PC-3 (cell line): ENCODE data around the gene STARD3. TPM values are rescaled to one million over a fixed set of nuclear protein-coding genes. Genes with fewer than 3 reads are reported as not detected.

Experiments used
- ATAC-seq: fragments of 200-7000 bp; cut with Tn5 transposase; 2 replicates; pipeline ENCODE4 v1.9.1; 2020; ENCODE audit warnings: mild to moderate bottlenecking, moderate library complexity
- BruUV-seq: library from RNA; stranded (reverse); fragments of 400-500 nt; replicated peaks from 2 replicates; lab custom pipeline; 2021; lab: Mats Ljungman, UMichigan
- CTCF ChIA-PET: fragments of 300-600 bp; sonication (Branson Sonifier 250); formaldehyde crosslinking; loops from one replicate; lab custom pipeline; 2022; ENCODE audit warnings: antibody characterized with exemption; lab: Charles Lee
- POLR2A ChIA-PET: fragments of 300-600 bp; sonication (Branson Sonifier 250); formaldehyde crosslinking; loops from one replicate; lab custom pipeline; 2022; ENCODE audit warnings: antibody characterized with exemption; ENCODE audit not compliant: unreplicated experiment; lab: Charles Lee
- DNase-seq: peaks from one replicate; pipeline ENCODE4 v3.0.0-alpha.2; 2015
- H2AFZ ChIP-seq: fragments of 300-600 bp; sonication (generic); 2 replicates; pipeline ENCODE4 v1.6.0; 2016; ENCODE audit warnings: antibody characterized with exemption, low read length
- H3F3A ChIP-seq: fragments of 300-600 bp; sonication (generic); one replicate; pipeline ENCODE4 v1.6.0; 2017; ENCODE audit warnings: antibody characterized with exemption, low read length, control low read depth, mild to moderate bottlenecking; ENCODE audit not compliant: unreplicated experiment
- H3K27ac ChIP-seq: fragments of 300-600 bp; sonication (generic); 2 replicates; pipeline ENCODE4 v1.5.1; 2016; ENCODE audit warnings: mild to moderate bottlenecking, low read length
- H3K27me3 ChIP-seq: fragments of 300-600 bp; sonication (generic); 2 replicates; pipeline ENCODE4 v1.6.1; 2016; ENCODE audit warnings: low read length, mixed read lengths
- H3K36me3 ChIP-seq: fragments of 300-600 bp; sonication (generic); 2 replicates; pipeline ENCODE4 v1.6.1; 2016; ENCODE audit warnings: low read depth, mixed run types, low read length, mixed read lengths
- H3K4me1 ChIP-seq: fragments of 300-600 bp; sonication (generic); 2 replicates; pipeline ENCODE4 v1.5.1; 2016; ENCODE audit warnings: low read length; ENCODE audit not compliant: insufficient read depth
- H3K4me2 ChIP-seq: fragments of 300-600 bp; sonication (generic); 2 replicates; pipeline ENCODE4 v1.6.0; 2016; ENCODE audit warnings: low read length
- H3K4me3 ChIP-seq: fragments of 300-600 bp; sonication (generic); 2 replicates; pipeline ENCODE4 v1.5.1; 2016; ENCODE audit warnings: mild to moderate bottlenecking, low read length, mixed read lengths
- H3K79me2 ChIP-seq: fragments of 300-600 bp; sonication (generic); 2 replicates; pipeline ENCODE4 v1.6.1; 2017; ENCODE audit warnings: low read length, mixed read lengths
- H3K9ac ChIP-seq: fragments of 300-600 bp; sonication (generic); 2 replicates; pipeline ENCODE4 v1.6.0; 2016; ENCODE audit warnings: mild to moderate bottlenecking, low read length
- H3K9me2 ChIP-seq: fragments of 300-600 bp; sonication (generic); replicated peaks from 2 replicates; pipeline ENCODE4 v1.6.1; 2016; ENCODE audit warnings: mixed run types, low read length, mixed read lengths
- H3K9me3 ChIP-seq: fragments of 300-600 bp; sonication (generic); 2 replicates; pipeline ENCODE4 v1.6.1; 2016; ENCODE audit warnings: low read length, mixed read lengths
- H4K20me1 ChIP-seq: fragments of 300-600 bp; sonication (generic); 2 replicates; pipeline ENCODE4 v1.6.1; 2016; ENCODE audit warnings: low read length, mixed read lengths
- CTCF ChIP-seq: fragments of 300-600 bp; sonication (generic); conservative IDR thresholded peaks from 2 replicates; pipeline ENCODE4 v1.5.1; 2017; ENCODE audit warnings: antibody characterized with exemption, low read depth, mild to moderate bottlenecking, low read length
- EZH2 ChIP-seq: fragments of 300-600 bp; sonication (generic); IDR thresholded peaks from one replicate; pipeline ENCODE4 v1.6.1; 2017; ENCODE audit warnings: antibody characterized with exemption, mild to moderate bottlenecking, low read length; ENCODE audit not compliant: unreplicated experiment
- EZH2phosphoT487 ChIP-seq: fragments of 300-600 bp; sonication (generic); IDR thresholded peaks from 2 replicates; pipeline ENCODE4 v1.6.1; 2018; ENCODE audit warnings: mild to moderate bottlenecking, antibody characterized with exemption, low read length, borderline replicate concordance
- intact Hi-C: fragments of 100-400 bp; cut with micrococcal nuclease; formaldehyde crosslinking; loops from 2 replicates; pipeline ENCODE4 v1.9.0; 2023
- total RNA-seq: library from RNA; depleted of rRNA; stranded (reverse); fragments of >200 nt; gene quantifications from 2 replicates; pipeline ENCODE4 v1.2.3, GENCODE V29; 2014

Gene STARD3
- total RNA-seq, 1 experiment from 2014 or later = 30.5 TPM

- ATAC-seq = no peak
- Histone ChIP-seq H3F3A (no peaks in the 10 kb centered on the region), H3K4me3 (no peak overlapping the region), H3K9ac (no peak overlapping the region), H3K79me2 (no peaks in the 10 kb centered on the region), H3K4me1 (peaks cover 14% of the 10 kb centered on the region; the same call in 1 of the 2 replicates), H3K36me3 (no peaks in the 10 kb centered on the region), H3K27me3 (no peaks in the 10 kb centered on the region), H3K9me3 (no peaks in the 10 kb centered on the region), H3K27ac (no peak overlapping the region), H3K9me2 (no peaks in the 10 kb centered on the region), H3K4me2 (no peak overlapping the region), H4K20me1 (no peaks in the 10 kb centered on the region), H2AFZ (no peak overlapping the region)
- no TSS peak for BruUV-seq
- CTCF ChIA-PET = no interaction called here
- intact Hi-C loops = no loop called here
- TF ChIP-seq CTCF = no peak
- no peak for TF ChIP-seq EZH2phosphoT487
- no peak for TF ChIP-seq EZH2
- DNase-seq = no peak
- POLR2A ChIA-PET = no interaction called here
These were observed 36.6 kb downstream of the STARD3 start for GRCh38 chr17:39673335-39674081.

- H3K9me3 ChIP-seq = no peaks in the 10 kb centered on the region
- no peak for TF ChIP-seq EZH2phosphoT487
- TF ChIP-seq CTCF = no peak
- no peak for TF ChIP-seq EZH2
- H3K9me2 ChIP-seq = no peaks in the 10 kb centered on the region
- intact Hi-C loops = no loop called here
- no peak overlapping the region for H3K9ac ChIP-seq
- H3K27ac ChIP-seq = no peak overlapping the region
- no peaks in the 10 kb centered on the region for H3F3A ChIP-seq
- no peak overlapping the region for H2AFZ ChIP-seq
- no peaks in the 10 kb centered on the region for H3K79me2 ChIP-seq
- DNase-seq = no peak
- H3K27me3 ChIP-seq = no peaks in the 10 kb centered on the region
- ChIA-PET CTCF (no interaction called here), POLR2A (no interaction called here)
- no peak overlapping the region for H3K4me3 ChIP-seq
- H3K36me3 ChIP-seq = no peaks in the 10 kb centered on the region
- H3K4me2 ChIP-seq = no peak overlapping the region
- no peaks in the 10 kb centered on the region for H4K20me1 ChIP-seq
- H3K4me1 ChIP-seq = peaks cover 11% of the 10 kb centered on the region; the same call in 1 of the 2 replicates
- no peak for ATAC-seq
- BruUV-seq = no TSS peak
These were observed 37.2 kb downstream of the STARD3 start for GRCh38 chr17:39674179-39674578.
